Breast epithelium (tissue), 3 donors: ENCODE results near the gene GPR152.
"Not testable (repeated sequence)": the region's sequence is repeated elsewhere in the genome, so short reads cannot be mapped to it uniquely, and the experiment has no call there.

ENCODE experiments used
- POLR2A ChIP-seq: fragments of 450-650 bp; IDR thresholded peaks from one replicate; pipeline ENCODE4 v1.6.1; 2016; ENCODE audit warnings: antibody characterized with exemption, mild to moderate bottlenecking, moderate library complexity
- POLR2AphosphoS5 ChIP-seq, 3 donors: sonication (generic); formaldehyde crosslinking; IDR thresholded peaks; one replicate each; pipeline ENCODE4 v1.6.1; 2017; ENCODE audit warnings: antibody characterized with exemption in 3 of 3
- TF ChIP-seq, protein P1 (sequence below), 3 donors: fragments of 450-650 bp; IDR thresholded peaks; one replicate each; pipeline ENCODE4 v1.5.1; 2016 to 2017; ENCODE audit warnings: antibody characterized with exemption in 3 of 3, mild to moderate bottlenecking in 3 of 3, moderate library complexity in 3 of 3

DNA sequence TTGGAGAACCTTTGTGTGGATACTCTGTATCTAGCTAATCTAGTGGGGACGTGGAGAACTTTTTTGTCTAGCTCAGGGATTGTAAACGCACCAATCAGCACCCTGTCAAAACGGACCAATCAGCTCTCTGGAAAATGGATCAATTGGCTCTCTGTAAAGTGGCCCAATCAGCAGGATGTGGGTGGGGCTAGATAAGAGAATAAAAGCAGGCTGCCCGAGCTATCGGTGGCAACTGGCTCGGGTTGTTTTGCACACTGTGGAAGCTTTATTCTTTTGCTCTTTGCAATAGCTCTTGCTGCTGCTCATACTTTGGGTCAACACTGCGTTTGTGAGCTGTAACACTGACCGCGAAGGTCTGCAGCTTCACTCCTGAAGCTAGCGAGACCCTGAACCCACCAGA is 24.2 kb upstream of the GPR152 start:
- TF ChIP-seq, protein P1, sequence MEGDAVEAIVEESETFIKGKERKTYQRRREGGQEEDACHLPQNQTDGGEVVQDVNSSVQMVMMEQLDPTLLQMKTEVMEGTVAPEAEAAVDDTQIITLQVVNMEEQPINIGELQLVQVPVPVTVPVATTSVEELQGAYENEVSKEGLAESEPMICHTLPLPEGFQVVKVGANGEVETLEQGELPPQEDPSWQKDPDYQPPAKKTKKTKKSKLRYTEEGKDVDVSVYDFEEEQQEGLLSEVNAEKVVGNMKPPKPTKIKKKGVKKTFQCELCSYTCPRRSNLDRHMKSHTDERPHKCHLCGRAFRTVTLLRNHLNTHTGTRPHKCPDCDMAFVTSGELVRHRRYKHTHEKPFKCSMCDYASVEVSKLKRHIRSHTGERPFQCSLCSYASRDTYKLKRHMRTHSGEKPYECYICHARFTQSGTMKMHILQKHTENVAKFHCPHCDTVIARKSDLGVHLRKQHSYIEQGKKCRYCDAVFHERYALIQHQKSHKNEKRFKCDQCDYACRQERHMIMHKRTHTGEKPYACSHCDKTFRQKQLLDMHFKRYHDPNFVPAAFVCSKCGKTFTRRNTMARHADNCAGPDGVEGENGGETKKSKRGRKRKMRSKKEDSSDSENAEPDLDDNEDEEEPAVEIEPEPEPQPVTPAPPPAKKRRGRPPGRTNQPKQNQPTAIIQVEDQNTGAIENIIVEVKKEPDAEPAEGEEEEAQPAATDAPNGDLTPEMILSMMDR (IDR thresholded peaks at IDR 0.05) = not testable (repeated sequence)
- TF ChIP-seq POLR2AphosphoS5 (IDR thresholded peaks at IDR 0.05); POLR2A: not testable (repeated sequence)
